SK-N-MC (cell line): Measurements from ENCODE around the gene MLPH.

Source experiments
- EZH2 ChIP-seq: fragments of 200-600 bp; sonication (generic); IDR thresholded peaks from one replicate; pipeline ENCODE4 v1.6.1; 2017; ENCODE audit warnings: antibody characterized with exemption
- POLR2AphosphoS5 ChIP-seq: IDR thresholded peaks from 2 replicates; pipeline ENCODE4 v1.6.1; 2012; ENCODE audit warnings: mild to moderate bottlenecking, low read depth, low read length, borderline replicate concordance

GRCh38 chr2:237471438-237472186 lies 15.4 kb upstream of the MLPH start:
- TF ChIP-seq POLR2AphosphoS5 (no peak), EZH2 (no peak)
